T47D (cell line): Measurements from ENCODE around the gene MAP3K6.

ENCODE experiments used
- DNase-seq, 2 experiments: peaks; one replicate each; pipeline versions ENCODE4 v3.0.0 to v3.0.0-alpha.2; 2011 to 2012; ENCODE audit warnings: low read depth in 1 of 2, low spot score in 1 of 2
- JUND ChIP-seq: IDR thresholded peaks from 2 replicates; pipeline ENCODE4 v1.6.1; 2012; ENCODE audit warnings: low read depth
- in situ Hi-C: cut with HindIII; loops from 2 replicates; pipeline ENCODE4 v1.10.0; 2016; ENCODE audit warnings: low sequenced_read_pairs, low pct_unique_long_range_greater_than_20kb

MAP3K6 gene

GRCh38 chr1:27363766-27364695 lies 2.7 kb downstream of the MAP3K6 start:
- no peak for DNase-seq
- no peak for TF ChIP-seq JUND
- in situ Hi-C loops, result no loop called here

DNA sequence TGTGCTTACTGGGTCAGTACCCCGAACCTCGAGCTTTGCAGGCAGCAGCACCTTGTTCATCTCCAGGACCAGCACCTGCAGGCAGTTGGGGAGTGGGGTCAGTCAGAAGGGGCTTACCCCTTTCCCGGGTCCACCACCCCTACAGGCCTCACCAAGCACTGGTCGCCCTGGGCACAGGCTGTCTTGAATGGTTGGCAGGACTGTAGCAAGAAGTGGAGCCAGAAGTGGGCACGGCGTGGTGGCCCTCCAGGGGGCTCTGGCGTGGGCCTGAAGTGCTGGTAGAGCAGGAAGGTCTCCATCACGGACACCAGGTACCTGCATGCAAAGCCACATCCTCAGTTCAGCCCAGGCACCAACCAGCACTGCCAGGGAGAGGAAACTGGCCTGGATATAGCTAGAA lies 5.2 kb downstream of the MAP3K6 start:
- TF ChIP-seq JUND, result no peak
- no peak for DNase-seq
- in situ Hi-C loops, result no loop called here

DNA sequence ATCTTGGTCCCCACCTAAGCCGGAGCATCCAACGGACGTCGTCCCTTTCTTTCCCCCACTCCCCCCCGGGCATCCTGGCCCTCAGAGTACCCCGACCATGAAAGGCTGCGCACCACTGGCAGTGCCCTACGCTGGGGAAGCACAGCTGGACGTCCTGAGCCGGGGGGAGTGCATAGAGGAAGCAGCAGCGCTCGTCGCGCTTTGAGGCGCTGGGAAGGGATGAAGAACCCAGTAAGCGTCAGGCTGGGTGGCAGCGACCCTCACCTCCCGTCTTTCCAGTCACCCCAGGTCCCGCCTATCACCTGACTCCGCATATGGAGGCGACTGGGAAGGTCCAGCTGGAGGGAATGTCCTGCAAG lies 5.7 kb downstream of the MAP3K6 start:
- DNase-seq, result no peak
- in situ Hi-C loops, result no loop called here
- no peak for TF ChIP-seq JUND

GRCh38 chr1:27360159-27361043 lies 6.4 kb downstream of the MAP3K6 start:
- no peak for DNase-seq
- in situ Hi-C loops, result no loop called here
- TF ChIP-seq JUND, result no peak

- in situ Hi-C loops, result no loop called here
- no peak for DNase-seq
- TF ChIP-seq JUND, result no peak
Measured at GRCh38 chr1:27359822-27360158, 7.0 kb downstream of the MAP3K6 start.

- TF ChIP-seq JUND, result no peak
- in situ Hi-C loops, result no loop called here
- no peak for DNase-seq
Measured at GRCh38 chr1:27358928-27359313, 7.8 kb downstream of the MAP3K6 start.

DNA sequence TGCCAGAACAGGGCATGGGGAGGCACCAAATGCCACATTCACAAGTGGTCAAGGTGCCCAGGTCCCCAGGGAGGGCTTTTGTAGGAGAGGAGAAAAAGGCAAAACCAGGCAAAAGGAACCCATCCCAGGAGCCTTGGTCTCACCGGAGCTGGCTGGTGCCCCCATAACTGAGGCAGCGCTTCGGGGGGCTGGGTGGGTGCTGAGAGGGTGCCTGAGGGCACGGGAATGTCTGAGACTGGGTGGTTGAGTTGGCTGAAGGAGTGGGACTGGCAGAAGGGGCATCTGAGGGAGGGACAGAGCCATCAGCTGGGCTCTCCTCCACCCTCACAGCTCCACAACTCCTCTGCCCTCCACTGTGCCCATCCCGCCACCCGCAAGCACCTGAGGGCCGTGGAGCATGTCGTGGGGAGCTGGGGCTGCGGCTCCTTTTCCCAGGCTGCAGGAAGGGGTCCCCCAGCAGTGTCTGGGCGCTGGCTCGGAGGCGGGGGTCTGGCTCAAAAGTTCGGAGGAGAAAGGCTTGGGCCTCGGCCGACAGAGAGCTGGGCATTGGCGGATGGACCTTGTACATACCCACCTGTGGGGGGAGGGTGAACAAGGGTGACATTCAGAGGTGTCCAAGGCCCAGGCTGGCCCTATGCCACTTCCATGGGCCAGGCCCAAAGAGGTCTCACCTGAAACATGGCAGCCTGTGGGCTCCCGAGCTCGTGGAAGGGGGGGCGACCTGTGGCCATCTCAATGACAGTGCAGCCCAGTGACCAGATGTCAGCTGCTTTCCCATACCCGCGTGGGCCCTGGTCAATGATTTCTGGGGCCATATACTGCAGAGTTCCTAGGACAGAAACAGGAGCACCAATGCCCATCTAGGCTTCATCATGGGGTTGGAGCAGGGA lies 8.5 kb downstream of the MAP3K6 start:
- DNase-seq, result no peak
- no peak for TF ChIP-seq JUND
- in situ Hi-C loops, result no loop called here

DNA sequence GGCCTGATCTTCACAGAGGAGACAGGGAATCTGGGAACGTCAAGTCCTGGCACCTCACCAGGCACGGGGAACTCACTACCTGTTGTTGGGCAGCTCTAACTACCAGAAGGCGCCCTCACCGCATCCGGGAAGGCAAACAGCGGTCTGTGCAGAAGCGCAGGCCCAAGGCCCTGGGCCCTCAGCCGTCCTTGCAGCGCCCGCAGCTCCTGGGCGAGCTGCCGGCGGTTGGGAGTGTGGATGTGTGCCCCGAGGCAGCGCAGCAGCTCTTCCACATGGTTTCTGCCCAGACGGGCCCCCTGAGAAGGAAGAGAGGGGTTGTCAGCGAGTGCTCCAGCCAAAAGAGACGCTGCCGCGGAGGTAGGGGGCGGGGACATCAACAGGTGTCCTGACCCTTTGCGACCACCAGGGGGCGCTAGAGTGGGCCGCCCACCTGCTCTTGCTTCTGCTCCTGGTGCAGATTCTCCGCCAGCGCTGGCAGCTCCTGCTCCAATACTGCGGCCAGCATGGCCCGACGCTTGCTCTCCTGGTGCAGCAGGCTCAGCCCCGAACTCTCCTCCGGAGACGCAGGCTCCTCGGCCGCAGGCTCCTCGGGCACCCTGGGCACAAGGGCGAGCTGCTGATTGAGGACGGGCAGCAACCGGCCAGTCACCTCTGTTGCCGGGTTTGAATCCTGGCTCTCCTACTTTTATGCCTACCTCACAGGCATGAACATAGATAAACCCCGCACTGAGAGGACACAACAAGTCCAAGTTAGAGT lies 9.3 kb downstream of the MAP3K6 start:
- peak; percentile 60 to 81 for DNase-seq
- TF ChIP-seq JUND, result no peak
- in situ Hi-C loops, result no loop called here

- no peak for DNase-seq
- in situ Hi-C loops, result no loop called here
- TF ChIP-seq JUND, result no peak
Measured at GRCh38 chr1:27356619-27357280, 10.0 kb downstream of the MAP3K6 start.

GRCh38 chr1:27356277-27356618 lies 10.5 kb downstream of the MAP3K6 start:
- DNase-seq, result no peak
- no peak for TF ChIP-seq JUND
- in situ Hi-C loops, result no loop called here

DNA sequence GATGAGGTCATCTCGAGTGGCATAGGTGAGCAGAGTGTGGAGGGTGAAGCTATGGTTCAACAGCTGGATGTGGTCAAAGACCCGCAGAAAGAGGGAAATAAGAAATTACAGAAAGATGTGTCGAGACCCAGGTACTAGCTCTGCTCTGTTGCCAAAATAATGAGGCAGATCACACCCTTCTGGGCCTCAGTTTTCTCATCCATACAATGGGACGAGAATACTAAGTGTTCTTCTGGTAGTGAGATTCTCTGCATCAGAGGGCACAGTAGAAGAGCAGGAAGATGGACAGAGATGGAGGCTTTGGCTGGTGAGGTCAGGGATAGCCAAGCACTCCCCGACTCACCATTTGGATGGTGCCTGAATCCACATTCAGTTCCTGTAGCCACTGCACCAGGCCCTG lies 11.1 kb downstream of the MAP3K6 start:
- TF ChIP-seq JUND, result no peak
- in situ Hi-C loops, result no loop called here
- DNase-seq, result no peak
